OCI-LY1 (cell line): ENCODE results near the gene ZNF688.

ENCODE experiments used
- EZH2 ChIP-seq: fragments of 200-600 bp; sonication (generic), shearing (Covaris generic); IDR thresholded peaks from 2 replicates; pipeline ENCODE4 v1.8.0; 2017; ENCODE audit warnings: borderline replicate concordance, mixed run types, mild to moderate bottlenecking, antibody characterized with exemption, low read length, moderate library complexity, mixed read lengths
- TF ChIP-seq, protein P1 (sequence below): fragments of 200-600 bp; sonication (generic), shearing (Covaris generic); IDR thresholded peaks from 2 replicates; pipeline ENCODE4 v1.5.1; 2017; ENCODE audit warnings: mild to moderate bottlenecking, antibody characterized with exemption, low read length, moderate library complexity, mixed read lengths

DNA sequence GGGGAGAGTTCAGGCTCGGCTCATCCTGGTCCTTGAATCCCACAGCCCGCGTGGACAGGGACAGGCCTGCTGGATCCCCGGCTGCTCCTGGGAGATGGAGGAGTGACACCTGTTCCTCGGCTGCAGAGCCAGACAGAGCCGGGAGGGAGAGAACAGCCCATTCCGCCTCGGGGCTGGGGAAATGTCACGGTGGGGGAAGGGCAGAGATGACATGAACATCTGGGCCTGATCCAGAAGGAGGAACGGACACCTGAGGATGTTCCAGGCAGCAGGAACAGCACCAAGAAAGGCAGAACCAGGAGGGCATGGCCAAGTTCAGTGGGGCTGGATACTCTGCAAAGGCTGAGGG, 15.4 kb downstream of the ZNF688 start:
- TF ChIP-seq, protein P1, sequence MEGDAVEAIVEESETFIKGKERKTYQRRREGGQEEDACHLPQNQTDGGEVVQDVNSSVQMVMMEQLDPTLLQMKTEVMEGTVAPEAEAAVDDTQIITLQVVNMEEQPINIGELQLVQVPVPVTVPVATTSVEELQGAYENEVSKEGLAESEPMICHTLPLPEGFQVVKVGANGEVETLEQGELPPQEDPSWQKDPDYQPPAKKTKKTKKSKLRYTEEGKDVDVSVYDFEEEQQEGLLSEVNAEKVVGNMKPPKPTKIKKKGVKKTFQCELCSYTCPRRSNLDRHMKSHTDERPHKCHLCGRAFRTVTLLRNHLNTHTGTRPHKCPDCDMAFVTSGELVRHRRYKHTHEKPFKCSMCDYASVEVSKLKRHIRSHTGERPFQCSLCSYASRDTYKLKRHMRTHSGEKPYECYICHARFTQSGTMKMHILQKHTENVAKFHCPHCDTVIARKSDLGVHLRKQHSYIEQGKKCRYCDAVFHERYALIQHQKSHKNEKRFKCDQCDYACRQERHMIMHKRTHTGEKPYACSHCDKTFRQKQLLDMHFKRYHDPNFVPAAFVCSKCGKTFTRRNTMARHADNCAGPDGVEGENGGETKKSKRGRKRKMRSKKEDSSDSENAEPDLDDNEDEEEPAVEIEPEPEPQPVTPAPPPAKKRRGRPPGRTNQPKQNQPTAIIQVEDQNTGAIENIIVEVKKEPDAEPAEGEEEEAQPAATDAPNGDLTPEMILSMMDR, result no peak
- no peak for TF ChIP-seq EZH2
